Glomerular visceral epithelial cell (primary cell): ENCODE data around the gene HLX.

Experiments used
- DNase-seq: peaks from one replicate; pipeline ENCODE4 v3.0.0-alpha.2; 2016; ENCODE audit errors: extremely low spot score

HLX gene

GRCh38 chr1:220895412-220895946 lies 16.2 kb downstream of the HLX start:
- DNase-seq: no peak

- no peak for DNase-seq
These were observed 16.8 kb downstream of the HLX start for GRCh38 chr1:220896092-220896491.

- no peak for DNase-seq
These were observed 21.6 kb downstream of the HLX start for GRCh38 chr1:220900842-220901241.

GRCh38 chr1:220901881-220902280 lies 22.6 kb downstream of the HLX start:
- no peak for DNase-seq

GRCh38 chr1:220902916-220903315 lies 23.7 kb downstream of the HLX start:
- no peak for DNase-seq

GRCh38 chr1:220904876-220905275 lies 25.6 kb downstream of the HLX start:
- DNase-seq: no peak

- peak; percentile 28 for DNase-seq
These were observed 26.7 kb downstream of the HLX start for GRCh38 chr1:220905650-220906560.

- DNase-seq: no peak
These were observed 27.5 kb downstream of the HLX start for GRCh38 chr1:220906561-220907334.

GRCh38 chr1:220908757-220909156 lies 29.5 kb downstream of the HLX start:
- DNase-seq: peak; percentile 36

GRCh38 chr1:220910021-220910420 lies 30.8 kb downstream of the HLX start:
- DNase-seq: no peak

GRCh38 chr1:220914283-220915116 lies 35.3 kb downstream of the HLX start:
- no peak for DNase-seq

GRCh38 chr1:220915117-220915440 lies 35.8 kb downstream of the HLX start:
- DNase-seq: no peak

- DNase-seq: no peak
These were observed 36.7 kb downstream of the HLX start for GRCh38 chr1:220915954-220916353.

- DNase-seq: no peak
These were observed 37.9 kb downstream of the HLX start for GRCh38 chr1:220917101-220917500.

- no peak for DNase-seq
These were observed 38.4 kb downstream of the HLX start for GRCh38 chr1:220917535-220918209.

GRCh38 chr1:220918285-220918951 lies 39.2 kb downstream of the HLX start:
- no peak for DNase-seq

- DNase-seq: no peak
These were observed 41.7 kb downstream of the HLX start for GRCh38 chr1:220920967-220921366.

GRCh38 chr1:220921498-220921897 lies 42.3 kb downstream of the HLX start:
- no peak for DNase-seq

GRCh38 chr1:220921971-220922635 lies 42.9 kb downstream of the HLX start:
- no peak for DNase-seq

- DNase-seq: no peak
These were observed 43.7 kb downstream of the HLX start for GRCh38 chr1:220922951-220923350.
